Activated CD4-positive, alpha-beta memory T cell treated with anti-CD3 and anti-CD28 coated beads, Interleukin-2, amount 10 ng/mL, durations not matched to agents 7 days and 5 days (primary cell): Measurements from ENCODE around the gene ARL6. TPM values are rescaled to one million over a fixed set of nuclear protein-coding genes. Genes with fewer than 3 reads are reported as not detected.

ENCODE experiments used
- total RNA-seq, 2 experiments: library from RNA; stranded (reverse); gene quantifications; one replicate each; pipeline ENCODE4 v1.2.3, GENCODE V29; 2021

ARL6 gene
- total RNA-seq, 2 experiments from 2014 or later, result 5.1 to 7.6 TPM

Other genes starting within 250 kb of the ARL6 start
- gene CRYBG3, start 57.3 kb downstream of the ARL6 start, total RNA-seq, result 10 to 100 TPM; 12.8 to 13.1 TPM
- gene RIOX2, start 207.7 kb downstream of the ARL6 start, total RNA-seq, result 10 to 100 TPM; 46.5 to 46.7 TPM